ENCODE data around the gene SLC52A1.
"Not testable (repeated sequence)": the region's sequence is repeated elsewhere in the genome, so short reads cannot be mapped to it uniquely, and the experiment has no call there.

SLC52A1 gene

DNA sequence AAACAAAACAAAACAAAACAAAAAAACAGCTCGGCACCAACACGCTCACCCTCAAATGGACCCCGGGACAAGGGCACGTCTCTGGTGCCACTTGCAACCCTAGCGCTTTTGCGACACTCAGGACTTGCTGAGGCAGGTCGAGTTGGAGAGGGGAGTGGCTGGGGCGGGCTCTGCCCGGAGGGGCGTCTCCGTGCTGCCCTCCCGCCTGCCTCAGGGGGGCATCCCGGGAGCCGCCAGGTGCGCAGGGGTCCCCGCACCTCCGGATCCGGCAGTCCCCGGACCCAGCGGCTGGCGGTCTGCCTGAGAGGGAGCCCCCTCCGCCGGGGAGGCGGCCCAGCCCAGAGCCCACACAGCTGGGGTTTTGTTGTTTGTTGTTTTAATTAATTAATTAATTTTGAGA lies at the start of gene SLC52A1:
Gene SLC52A1 (minus strand): TSS at position 112 of the 400 bp plus-strand sequence. CDS start 820 bp downstream, outside the sequence.
- DNase-seq: peak; percentile 25

DNA sequence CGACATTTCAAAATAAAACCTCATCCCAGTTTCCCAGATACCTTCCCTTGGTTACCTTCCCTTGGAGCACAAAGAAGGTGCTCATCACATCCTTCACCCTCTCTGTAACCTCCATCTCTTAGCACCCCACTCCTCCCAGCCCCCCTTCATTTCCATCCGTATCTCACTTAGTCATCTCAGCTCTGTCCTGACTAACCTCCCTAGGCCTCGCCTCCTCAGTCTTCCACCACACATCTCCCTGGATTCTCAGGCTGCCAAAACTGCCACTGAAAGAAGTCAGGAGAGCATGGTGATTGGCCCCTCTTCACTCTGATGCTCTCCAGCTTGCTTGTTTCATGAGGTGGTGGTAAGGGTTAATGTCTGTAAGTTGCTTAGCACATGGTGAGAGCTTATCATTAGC lies 45.4 kb upstream of the SLC52A1 start:
- DNase-seq: no peak

DNA sequence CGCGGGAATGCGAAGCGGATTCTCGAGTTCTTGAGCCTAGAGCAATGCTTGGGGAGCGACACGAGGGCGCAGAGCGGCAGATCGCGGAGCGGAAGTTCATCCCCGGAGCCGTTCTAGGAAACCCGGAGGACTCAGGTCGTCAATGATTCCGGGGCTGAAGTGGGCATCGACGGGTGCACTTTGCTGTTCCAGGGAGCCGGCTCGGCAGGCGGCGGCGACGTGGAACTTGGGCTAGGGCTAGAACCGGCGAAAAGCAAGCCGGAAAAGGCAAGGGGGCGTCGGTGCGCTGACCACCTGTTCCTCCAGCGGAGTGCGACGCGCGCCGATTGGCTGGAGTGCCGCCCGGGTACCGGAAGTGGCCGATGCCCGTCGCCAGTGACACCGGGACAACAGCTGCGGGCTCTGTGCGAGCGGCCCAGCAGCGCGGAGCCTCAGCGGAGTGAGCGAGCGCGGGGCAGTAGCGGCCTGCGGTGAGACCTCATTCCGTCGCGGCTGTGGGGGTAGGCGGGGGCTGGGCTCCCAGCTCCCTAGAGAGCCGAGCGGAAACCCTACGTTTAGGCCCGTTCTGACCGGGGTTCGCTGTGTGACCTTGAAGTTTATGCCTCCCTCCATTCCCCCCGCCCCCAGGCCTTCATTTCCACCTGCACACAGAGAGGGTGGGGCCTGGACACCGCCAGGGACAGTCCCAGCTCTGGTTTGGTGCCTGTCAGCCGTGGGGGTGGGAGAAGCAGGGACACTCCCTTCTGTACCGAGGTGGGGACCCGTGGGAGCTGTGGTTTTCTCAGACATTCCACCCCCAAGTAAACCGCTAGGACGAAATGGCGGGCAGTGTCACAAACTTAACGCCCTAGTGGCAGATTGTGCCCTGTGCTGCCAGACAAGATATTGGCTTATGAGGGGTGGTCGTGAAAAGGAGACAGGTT lies 43.1 kb upstream of the SLC52A1 start, which contains the start of gene ZFP3:
Gene ZFP3 (plus strand): TSS at position 362 of the 923 bp plus-strand sequence. CDS start 13,038 bp downstream, outside the sequence.
- DNase-seq: peak; percentile 96

GRCh38 chr17:5077781-5078105 lies 42.5 kb upstream of the SLC52A1 start:
- DNase-seq: no peak

GRCh38 chr17:5077275-5077674 lies 42.0 kb upstream of the SLC52A1 start:
- not testable (repeated sequence) for DNase-seq

DNA sequence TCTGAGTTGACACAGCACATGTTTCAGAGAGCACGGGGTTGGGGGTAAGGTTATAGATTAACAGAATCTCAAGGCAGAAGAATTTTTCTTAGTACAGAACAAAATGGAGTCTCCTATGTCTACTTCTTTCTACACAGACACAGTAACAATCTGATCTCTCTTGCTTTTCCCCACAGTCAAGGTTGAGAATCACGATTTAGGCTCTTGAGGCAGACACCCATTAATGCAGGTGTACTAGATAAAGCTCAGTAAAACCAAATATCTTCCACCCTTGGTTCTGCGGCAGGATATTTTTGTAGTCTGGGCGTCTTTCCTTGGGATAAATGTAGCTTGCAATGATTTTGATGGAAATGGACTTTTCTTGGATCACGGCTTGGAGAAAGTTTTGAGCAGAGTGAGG lies 40.2 kb upstream of the SLC52A1 start:
- not testable (repeated sequence) for DNase-seq

GRCh38 chr17:5069724-5070123 lies 34.5 kb upstream of the SLC52A1 start:
- no peak for DNase-seq

DNA sequence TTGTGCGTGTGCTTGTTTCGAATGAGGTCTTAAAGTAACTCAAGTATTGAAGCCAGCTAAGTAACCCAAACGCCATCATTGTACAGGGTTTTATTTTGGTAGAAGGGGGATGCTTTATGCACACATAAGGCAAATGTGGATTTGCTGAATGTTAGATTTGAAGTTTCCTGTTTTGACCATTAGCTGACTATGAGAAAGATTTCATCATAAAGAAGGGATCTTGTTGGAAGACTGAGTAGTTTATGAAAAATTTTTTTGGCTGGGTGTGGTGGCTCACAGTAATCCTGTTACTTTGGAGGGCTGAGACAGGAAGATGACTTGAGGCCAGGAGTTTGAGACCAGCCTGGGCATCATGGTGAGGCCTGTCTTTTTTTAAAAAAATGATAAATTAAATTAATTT lies 33.0 kb upstream of the SLC52A1 start:
- DNase-seq: no peak

- no peak for DNase-seq
Observed at GRCh38 chr17:5065227-5065744, 30.1 kb upstream of the SLC52A1 start.

GRCh38 chr17:5055543-5055942 lies 20.3 kb upstream of the SLC52A1 start:
- DNase-seq: peak; percentile 80

- DNase-seq: no peak
Observed at GRCh38 chr17:5050278-5050677, 15.1 kb upstream of the SLC52A1 start.

GRCh38 chr17:5049314-5049841 lies 14.2 kb upstream of the SLC52A1 start:
- DNase-seq: no peak

GRCh38 chr17:5047446-5047845 lies 12.2 kb upstream of the SLC52A1 start:
- DNase-seq: no peak

GRCh38 chr17:5045496-5045895 lies 10.3 kb upstream of the SLC52A1 start:
- no peak for DNase-seq

DNA sequence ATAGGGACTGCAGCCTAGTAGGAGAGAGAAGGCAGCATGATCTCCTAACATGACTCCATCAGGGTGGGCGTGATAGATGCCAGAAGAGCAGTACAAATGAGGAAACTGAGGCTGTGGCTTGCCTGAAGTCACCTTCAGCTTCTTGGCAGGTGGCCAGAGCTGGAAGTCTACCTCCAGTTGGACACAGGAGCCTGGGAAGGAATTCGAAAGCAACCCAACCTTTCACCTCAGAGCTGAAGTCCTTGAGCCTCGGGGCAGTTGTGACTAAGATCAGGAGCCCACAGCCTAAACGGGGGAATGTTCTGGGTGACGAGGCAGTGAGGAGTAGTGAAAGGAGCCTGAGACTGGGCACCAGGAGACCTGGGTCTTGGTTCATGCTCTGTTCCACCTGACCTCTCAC lies 9.4 kb upstream of the SLC52A1 start:
- DNase-seq: no peak

- no peak for DNase-seq
Observed at GRCh38 chr17:5043524-5043923, 8.3 kb upstream of the SLC52A1 start.

- peak; percentile 25 for DNase-seq
Observed at GRCh38 chr17:5042157-5043022, 7.2 kb upstream of the SLC52A1 start.

DNA sequence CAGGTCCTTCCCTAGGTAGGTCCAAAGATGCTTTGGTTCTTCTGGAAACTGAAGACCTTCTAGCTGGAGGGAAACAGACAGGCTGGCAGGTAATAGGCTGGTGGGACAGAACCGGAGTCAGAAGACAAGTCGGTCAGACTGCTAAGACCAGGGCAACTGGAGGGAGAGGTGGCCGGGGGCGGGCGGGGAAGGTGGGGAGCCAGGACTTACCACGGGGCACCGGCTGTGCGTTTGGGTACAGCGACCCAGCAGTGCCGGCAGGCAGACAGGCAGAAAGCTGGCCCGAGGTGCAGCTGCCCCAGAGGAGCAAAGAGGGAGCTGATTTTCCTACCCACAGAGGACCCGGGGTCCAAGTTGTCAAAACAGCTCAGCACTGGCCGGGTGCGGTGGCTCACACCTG lies 575 bp downstream of the SLC52A1 start:
- no peak for DNase-seq

GRCh38 chr17:5034063-5034462 lies 1.2 kb downstream of the SLC52A1 start:
- DNase-seq: no peak

DNA sequence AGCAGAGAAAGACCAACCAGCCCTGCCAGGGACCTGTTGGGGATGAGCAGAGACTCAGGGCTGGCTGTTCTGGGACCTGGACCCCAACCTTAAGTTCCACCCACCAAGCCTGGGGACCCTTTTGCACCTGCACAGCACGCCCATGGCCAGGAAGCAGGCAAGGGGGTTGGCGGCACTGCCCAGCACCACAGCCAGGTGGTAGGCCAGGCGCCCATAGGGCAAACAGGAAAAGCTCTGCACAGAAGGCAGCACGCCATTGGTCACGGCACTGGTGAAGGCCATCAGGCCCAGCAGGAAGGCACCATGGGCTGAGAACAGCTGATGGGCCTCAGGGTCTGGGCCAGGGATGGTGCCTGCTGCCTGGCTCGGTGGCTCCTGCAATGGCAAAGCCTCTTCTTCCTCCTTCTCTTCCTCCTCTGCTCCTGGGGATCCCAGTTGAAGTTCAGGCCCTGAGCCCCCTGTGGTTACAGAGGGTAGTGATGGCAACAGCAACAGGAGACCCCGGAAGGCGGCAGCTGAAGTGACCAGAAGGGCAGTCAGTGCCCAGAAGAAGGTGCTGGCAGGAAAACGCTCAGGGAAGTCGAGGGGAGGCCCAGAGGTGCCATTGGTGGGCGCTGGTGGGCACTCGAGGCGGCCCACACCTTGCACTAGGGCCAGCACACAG lies 1.7 kb downstream of the SLC52A1 start:
- no peak for DNase-seq

- no peak for DNase-seq
Observed at GRCh38 chr17:5032865-5033264, 2.4 kb downstream of the SLC52A1 start.

GRCh38 chr17:5031365-5032082 lies 3.7 kb downstream of the SLC52A1 start:
- peak; percentile 97 for DNase-seq
